ENCODE measurements around the gene SAC3D1.

GRCh38 chr11:65045061-65045460, 4.1 kb downstream of the SAC3D1 start:
- TF ChIP-seq CTCF (conservative IDR thresholded peaks at IDR 0.05) (no peak), EZH2 (IDR thresholded peaks at IDR 0.05; ENCODE audit: low read depth) (no peak)

Measured in PC-9 (cell line).